ENCODE data around the gene VAV3.

- TF ChIP-seq CTCF (IDR thresholded peaks at IDR 0.05; ENCODE audit: low read depth, low read length, poor library complexity, severe bottlenecking) (no peak), EZH2phosphoT487 (IDR thresholded peaks at IDR 0.05; ENCODE audit: borderline replicate concordance, low read length) (no peak)
Observed at GRCh38 chr1:107927820-107928219, 37.2 kb downstream of the VAV3 start.
